Immature natural killer cell (primary cell): ENCODE results near the gene BUD31. TPM values are rescaled to one million over a fixed set of nuclear protein-coding genes. Genes with fewer than 3 reads are reported as not detected.
"Not testable (repeated sequence)": the region's sequence is repeated elsewhere in the genome, so short reads cannot be mapped to it uniquely, and the experiment has no call there.

Experiments
- DNase-seq, 3 donors: peaks; one replicate each; pipeline ENCODE4 v3.0.0; 2022; ENCODE audit warnings: mixed read lengths in 1 of 3
- H3K27ac Mint-ChIP-seq, 6 donors: one replicate each; pipeline ENCODE4 v1.8.0; 2020; ENCODE audit warnings: mixed read lengths in 6 of 6, mild to moderate bottlenecking in 5 of 6, inconsistent platforms in 4 of 6, moderate library complexity in 3 of 6
- H3K27me3 Mint-ChIP-seq, 3 donors: one replicate each; pipeline ENCODE4 v1.8.0; 2020 to 2021; ENCODE audit warnings: low read depth in 3 of 3, mild to moderate bottlenecking in 3 of 3, mixed read lengths in 3 of 3, moderate library complexity in 3 of 3, inconsistent platforms in 1 of 3
- H3K36me3 Mint-ChIP-seq, 3 donors: one replicate each; pipeline ENCODE4 v1.8.0; 2020; ENCODE audit warnings: mixed read lengths in 3 of 3, inconsistent platforms in 2 of 3, mild to moderate bottlenecking in 2 of 3
- H3K4me1 Mint-ChIP-seq, 2 donors: one replicate each; pipeline ENCODE4 v1.8.0; 2020; ENCODE audit warnings: inconsistent platforms in 2 of 2, mild to moderate bottlenecking in 2 of 2, mixed read lengths in 2 of 2, moderate library complexity in 1 of 2
- H3K4me3 Mint-ChIP-seq, 5 donors: one replicate each; pipeline ENCODE4 v1.8.0; 2020; ENCODE audit warnings: mild to moderate bottlenecking in 5 of 5, mixed read lengths in 5 of 5, inconsistent platforms in 3 of 5, moderate library complexity in 3 of 5
- H3K9me3 Mint-ChIP-seq, 6 donors: one replicate each; pipeline ENCODE4 v1.8.0; 2020; ENCODE audit warnings: mild to moderate bottlenecking in 6 of 6, mixed read lengths in 6 of 6, inconsistent platforms in 4 of 6, moderate library complexity in 3 of 6
- polyA plus RNA-seq, 3 donors: library from polyadenylated mRNA; unstranded; fragments of 300-500 nt; fragmentation: Illumina TruSeq; gene quantifications; one replicate each; pipeline ENCODE4 v1.2.3, GENCODE V29; 2021

Gene BUD31
- polyA plus RNA-seq, 3 donors from 2014 or later = 265 to 362 (median 279) TPM

DNA sequence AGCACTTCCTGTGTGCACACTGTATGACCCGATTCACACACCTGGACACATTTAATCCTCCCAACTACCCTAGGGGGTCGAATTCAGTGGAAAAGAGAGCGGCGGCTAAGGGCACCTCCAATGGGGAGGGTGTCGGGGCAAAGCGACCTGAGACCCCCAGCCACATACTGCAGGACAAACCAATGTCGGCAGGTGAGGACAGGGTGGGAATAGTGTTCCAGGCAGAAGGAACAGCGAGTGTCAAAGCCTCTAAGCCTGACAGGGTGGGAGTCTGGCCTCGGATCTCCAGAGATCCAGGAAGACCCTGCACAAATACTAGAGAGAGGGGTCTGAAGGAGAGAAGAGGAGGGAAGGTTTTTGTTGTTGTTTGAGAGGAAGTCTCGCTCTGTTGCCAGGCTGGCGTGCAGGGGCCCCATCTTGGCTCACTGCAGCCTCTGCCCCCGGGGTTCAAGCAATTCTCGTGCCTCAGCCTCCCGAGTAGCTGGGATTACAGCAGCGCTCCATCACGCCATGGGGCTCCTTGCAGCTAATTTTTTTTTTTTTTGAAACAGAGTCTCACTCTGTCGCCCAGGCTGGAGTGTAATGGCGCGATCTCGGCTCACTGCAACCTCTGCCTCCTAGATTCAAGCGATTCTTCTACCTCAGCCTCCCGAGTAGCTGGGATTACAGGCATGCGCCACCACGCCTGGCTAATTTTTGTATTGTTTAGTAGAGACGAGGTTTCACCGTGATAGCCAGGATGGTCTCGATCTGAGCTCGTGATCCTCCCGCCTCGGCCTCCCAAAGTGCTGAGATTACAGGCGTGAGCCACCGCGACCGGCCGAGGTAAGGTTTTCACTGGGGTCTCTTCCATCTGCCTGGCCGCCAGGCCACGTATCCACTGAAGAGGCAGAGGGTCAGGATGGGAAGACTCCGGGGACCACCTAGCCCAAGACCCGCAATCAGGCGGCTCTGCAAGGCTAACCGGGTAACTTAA lies 35.4 kb upstream of the BUD31 start:
- Mint-ChIP-seq H3K4me1 (peaks cover 16 to 19% of the 10 kb centered on the region in 2 donors), H3K36me3 (peaks cover 0 to 3% (median 0%) of the 10 kb centered on the region in 3 donors), H3K27me3 (peaks cover 0 to 1% (median 0%) of the 10 kb centered on the region in 3 donors), H3K9me3 (no peaks in the 10 kb centered on the region), H3K4me3 (peak overlapping the region; percentile 70 to 83 (median 81)), H3K27ac (peak overlapping the region; percentile 40 to 85 (median 80))
- DNase-seq = no peak

DNA sequence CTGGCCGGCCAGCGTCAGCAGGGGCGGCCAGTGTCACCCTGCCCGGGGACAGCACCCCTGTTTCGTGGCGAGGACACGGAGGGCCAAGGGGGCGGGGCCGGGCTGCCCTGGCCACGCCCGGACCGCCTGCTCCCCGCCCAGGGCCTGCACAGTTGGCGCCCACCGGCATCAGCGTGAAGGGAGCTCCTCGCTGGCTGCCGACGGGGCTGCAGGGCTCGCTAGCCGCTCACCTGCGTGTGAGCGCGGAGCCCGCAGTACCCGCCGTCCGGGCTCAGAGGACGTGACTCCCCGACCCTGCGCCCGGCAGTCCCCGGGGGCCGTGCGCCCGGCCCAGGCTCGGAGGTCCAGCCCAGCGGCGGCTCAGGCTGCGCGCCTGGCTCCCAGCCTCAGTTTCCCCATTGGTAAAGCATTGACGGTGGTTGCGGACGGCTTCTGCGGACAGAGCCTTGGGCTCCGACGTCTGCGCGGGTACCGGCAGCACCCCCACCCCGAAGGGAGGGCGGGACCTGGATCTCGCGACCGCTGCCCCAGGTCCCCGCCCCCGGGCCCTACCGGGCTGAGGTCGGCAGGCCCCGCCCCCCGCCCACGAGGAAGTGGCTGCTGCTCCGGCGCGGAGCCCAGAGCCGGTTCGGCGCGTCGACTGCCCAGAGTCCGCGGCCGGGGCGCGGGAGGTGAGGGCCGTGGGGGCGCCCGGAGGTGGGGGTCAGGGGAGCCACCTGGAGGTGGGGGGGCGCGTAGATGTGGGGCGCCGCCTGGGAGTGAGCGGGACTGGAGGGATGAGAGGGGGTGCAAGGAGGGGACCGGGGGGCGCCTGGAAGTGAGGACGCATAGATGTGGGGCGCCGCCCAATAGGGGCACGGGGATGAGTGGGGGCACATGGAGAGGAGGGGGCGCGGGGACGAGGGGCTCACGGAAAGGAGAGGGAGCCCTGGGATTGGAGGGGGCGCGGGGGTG lies 34.4 kb upstream of the BUD31 start, which contains the start of gene ARPC1B:
TSS of gene ARPC1B (plus strand) at position 620 of the 954 bp plus-strand sequence. CDS start 10,985 bp downstream, outside the sequence.
- H3K4me1 Mint-ChIP-seq = peaks cover 23 to 25% of the 10 kb centered on the region in 2 donors
- H3K27ac Mint-ChIP-seq = peak within 1 kb of the TSS; percentile 40 to 88 (median 82)
- peak within 1 kb of the TSS; percentile 70 to 83 (median 81) for H3K4me3 Mint-ChIP-seq
- peaks cover 0 to 3% (median 0%) of the 10 kb centered on the region in 3 donors for H3K27me3 Mint-ChIP-seq
- peak; percentile 75 to 82 (median 81) for DNase-seq
- H3K36me3 Mint-ChIP-seq = peaks cover 0 to 7% (median 4%) of the 10 kb centered on the region in 3 donors
- no peaks in the 10 kb centered on the region for H3K9me3 Mint-ChIP-seq

DNA sequence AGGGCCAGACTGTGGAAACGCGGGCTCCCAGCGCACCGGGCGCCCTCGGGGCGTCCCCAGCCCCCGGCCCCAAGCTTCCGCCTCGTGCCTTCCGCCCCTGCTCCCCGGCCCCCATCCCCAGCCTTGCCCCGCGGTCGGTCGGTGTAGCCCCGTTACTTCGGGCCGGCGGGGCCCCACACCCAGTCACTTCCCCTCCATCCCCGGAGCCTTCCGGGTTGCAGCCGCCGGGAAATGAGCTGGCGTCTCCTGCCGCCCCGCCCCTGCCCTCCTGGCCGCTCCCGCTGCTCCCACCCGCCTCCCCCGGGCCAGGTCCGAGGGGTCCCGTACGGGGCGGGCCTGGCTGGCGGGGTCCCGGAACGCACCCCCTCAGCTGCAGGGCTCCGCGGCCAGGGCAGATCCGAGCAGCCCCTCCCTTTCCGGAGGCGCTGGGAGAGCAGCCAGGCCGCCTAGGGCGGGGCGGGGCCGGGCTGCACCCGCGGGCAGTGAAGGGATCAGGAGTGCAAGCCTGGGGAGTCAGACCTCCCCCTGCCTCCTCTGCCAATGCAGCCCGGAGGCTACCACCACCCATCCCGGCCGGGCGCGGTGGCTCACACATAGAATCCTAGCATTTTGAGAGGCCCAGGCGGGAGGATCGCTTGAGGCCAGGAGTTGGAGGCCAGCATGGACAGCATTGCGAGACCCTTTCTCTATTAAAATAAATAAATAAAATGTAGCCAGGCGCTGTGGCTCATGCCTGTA lies 33.5 kb upstream of the BUD31 start:
- H3K27me3 Mint-ChIP-seq = peaks cover 0 to 5% (median 3%) of the 10 kb centered on the region in 3 donors
- H3K4me3 Mint-ChIP-seq = peak overlapping the region; percentile 69 to 83 (median 73)
- DNase-seq = peak; percentile 55 to 57 (median 57)
- H3K9me3 Mint-ChIP-seq = no peaks in the 10 kb centered on the region
- peaks cover 31 to 33% of the 10 kb centered on the region in 2 donors for H3K4me1 Mint-ChIP-seq
- H3K36me3 Mint-ChIP-seq = peaks cover 0 to 7% (median 4%) of the 10 kb centered on the region in 3 donors
- H3K27ac Mint-ChIP-seq = peak overlapping the region in 5 of 6 donors; percentile 80 to 88 (median 82)

DNA sequence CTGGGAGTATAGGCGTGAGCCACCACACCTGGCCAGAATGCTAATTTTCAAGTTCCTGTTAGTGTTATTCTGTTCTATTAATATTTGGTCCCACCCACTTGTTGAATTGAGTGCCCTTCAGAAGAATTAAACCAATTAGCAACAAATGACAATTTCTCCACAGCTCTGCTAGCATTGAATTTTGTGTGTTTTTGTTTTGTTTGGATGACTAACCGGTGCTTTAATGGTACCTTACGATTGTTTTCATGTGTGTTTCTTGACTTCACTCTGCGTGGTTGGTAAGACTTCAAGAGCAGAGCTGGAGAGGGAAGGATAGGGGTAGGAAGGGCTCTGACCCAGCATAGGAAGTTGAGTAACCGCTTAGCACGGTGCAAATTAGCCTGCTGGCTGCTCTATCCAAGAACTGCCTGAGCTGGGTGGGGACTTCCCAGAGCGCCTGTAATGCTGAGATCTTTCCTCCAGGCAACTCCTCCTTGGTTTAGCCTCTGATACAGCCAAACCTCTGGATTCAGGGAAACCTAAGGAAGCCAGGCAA lies 29.7 kb upstream of the BUD31 start:
- Mint-ChIP-seq H3K4me1 (peaks cover 51 to 54% of the 10 kb centered on the region in 2 donors), H3K27me3 (peaks cover 0 to 7% (median 6%) of the 10 kb centered on the region in 3 donors), H3K4me3 (peak overlapping the region; percentile 69 to 89 (median 82)), H3K9me3 (no peaks in the 10 kb centered on the region), H3K27ac (peak overlapping the region; percentile 96 to 99 (median 98)), H3K36me3 (peaks cover 0 to 10% (median 8%) of the 10 kb centered on the region in 3 donors)
- DNase-seq = peak in 1 of 3 donors; percentile 29

DNA sequence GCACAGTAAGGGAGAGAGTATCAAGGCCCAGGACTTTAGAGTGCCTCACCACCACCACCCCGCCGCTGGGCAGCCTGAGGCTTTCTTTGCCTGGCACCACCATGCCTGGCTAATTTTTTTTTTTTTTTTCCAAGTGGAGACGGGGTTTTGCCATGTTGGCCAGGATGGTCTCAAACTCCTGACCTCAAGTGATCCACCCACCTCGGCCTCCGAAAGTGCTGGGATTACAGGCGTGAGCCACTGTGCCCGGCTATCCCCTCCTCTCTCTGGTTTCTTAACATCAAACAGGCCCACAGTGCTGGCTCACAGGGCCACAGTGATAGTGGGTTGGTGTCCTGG lies 29.1 kb upstream of the BUD31 start:
- peaks cover 0 to 10% (median 8%) of the 10 kb centered on the region in 3 donors for H3K36me3 Mint-ChIP-seq
- H3K9me3 Mint-ChIP-seq, H3K27me3 Mint-ChIP-seq: not testable (repeated sequence)
- peak overlapping the region; percentile 80 to 89 (median 84) for H3K4me3 Mint-ChIP-seq
- peak overlapping the region; percentile 96 to 99 (median 98) for H3K27ac Mint-ChIP-seq
- peak in 1 of 3 donors; percentile 22 for DNase-seq
- peaks cover 56 to 59% of the 10 kb centered on the region in 2 donors for H3K4me1 Mint-ChIP-seq

DNA sequence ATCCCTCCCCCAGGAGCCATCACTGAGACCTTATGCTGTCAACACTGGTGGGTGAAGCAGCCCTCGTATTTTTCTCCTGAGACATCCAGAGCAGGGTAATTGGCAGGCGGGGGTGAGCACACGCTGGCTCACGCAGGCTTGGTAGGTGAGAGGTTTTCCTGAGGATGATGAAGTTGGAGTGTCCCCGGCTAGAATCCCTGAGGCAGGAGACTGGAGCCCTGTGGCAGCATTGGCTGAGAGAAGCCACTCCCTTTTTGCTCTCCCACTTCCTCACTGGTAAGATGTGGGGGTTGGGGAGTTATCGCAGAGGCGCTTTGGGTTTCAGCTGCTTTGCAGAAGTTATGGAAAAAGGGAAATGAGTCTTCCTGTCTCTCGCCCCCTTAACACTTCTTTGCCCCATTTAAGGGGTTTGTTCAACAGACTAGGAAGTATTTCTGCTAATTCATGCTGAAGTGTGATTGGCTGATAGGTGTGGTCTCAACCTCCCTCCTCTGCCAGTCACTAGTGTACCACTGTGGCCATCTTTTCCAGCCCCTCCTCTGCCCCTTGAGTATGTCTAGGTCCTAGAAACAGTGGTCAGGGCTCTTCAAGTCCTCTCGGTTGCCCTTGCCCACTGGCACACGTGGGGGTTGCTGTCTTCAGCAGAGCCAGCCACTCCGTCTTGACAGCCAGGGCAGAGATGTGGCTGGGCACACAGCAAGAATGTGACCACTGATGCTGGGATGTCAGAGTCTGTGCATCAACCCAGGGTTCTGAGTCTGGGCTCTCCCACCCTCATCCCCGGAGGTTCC lies 28.5 kb upstream of the BUD31 start:
- Mint-ChIP-seq H3K36me3 (peaks cover 0 to 10% (median 8%) of the 10 kb centered on the region in 3 donors), H3K9me3 (no peaks in the 10 kb centered on the region), H3K27ac (peak overlapping the region; percentile 96 to 99 (median 98)), H3K4me3 (peak overlapping the region; percentile 80 to 89 (median 84)), H3K27me3 (peaks cover 0 to 7% (median 6%) of the 10 kb centered on the region in 3 donors), H3K4me1 (peaks cover 56 to 59% of the 10 kb centered on the region in 2 donors)
- peak; percentile 35 to 48 (median 37) for DNase-seq

DNA sequence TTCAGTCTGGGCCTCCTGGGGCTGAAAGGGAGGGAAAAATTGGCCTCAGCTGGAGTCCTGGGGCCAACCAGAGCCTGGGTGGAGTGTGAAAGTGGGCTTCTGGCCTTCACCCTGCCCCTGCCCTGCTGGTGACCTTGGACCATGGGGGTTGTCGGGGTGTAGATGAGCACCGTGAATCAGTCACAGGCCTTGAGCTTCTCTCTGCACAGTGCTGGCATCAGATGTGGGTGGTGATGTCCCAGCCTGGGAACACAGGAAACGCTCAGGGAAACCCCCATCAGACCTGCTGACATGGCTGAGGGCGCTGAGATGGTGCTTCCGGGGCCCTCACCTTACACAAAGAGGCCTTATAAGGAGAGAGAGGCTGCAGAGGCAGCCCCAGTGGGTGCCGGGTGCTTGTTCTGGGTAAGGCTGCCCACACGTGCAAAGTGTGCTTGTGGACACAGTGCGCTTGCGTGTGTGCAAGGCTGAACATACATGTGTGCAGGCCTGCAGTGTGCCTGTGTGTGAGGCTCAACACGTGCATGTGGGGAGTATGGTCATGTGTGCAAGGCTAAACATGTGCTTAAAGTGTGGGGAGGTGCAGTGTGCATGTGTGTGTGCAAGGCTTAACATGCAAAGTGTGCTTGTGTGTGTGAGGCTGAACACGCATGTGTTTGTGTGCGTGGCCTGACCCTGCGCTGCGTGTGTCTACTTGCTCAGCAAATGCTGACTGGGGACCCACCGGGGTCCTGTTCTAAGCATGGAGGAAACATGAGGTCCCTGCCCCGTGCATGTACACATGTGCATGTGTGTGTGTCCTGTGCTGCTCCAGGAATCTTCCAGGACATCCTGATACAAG lies 27.7 kb upstream of the BUD31 start:
- Mint-ChIP-seq H3K27me3 (peaks cover 0 to 7% (median 6%) of the 10 kb centered on the region in 3 donors), H3K36me3 (peaks cover 0 to 10% (median 8%) of the 10 kb centered on the region in 3 donors), H3K27ac (peak overlapping the region; percentile 96 to 99 (median 98)), H3K4me1 (peaks cover 56 to 65% of the 10 kb centered on the region in 2 donors), H3K4me3 (peak overlapping the region; percentile 80 to 89 (median 84)), H3K9me3 (no peaks in the 10 kb centered on the region)
- DNase-seq = peak; percentile 87 to 90 (median 89)

DNA sequence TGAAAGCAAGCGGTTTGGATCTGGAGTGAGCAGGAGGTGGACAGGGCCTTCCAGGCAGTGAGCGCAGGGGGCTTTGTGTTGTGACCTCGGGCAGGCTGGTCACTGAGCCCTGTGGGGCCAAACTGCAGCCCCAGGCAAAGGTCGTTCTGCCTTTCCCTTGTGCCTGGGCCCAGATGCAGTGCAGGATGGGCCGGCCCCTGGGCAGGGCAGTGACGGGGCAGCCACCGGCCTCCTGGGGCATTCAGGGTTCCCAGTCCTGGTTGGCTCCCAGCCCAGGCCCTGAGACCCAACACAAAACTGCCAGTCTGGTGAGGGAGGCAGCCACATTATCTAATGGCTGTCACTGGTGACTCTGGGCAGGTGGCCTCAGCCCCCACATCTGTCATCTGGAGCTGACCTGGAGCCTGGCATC lies 27.1 kb upstream of the BUD31 start:
- peaks cover 50 to 63% of the 10 kb centered on the region in 2 donors for H3K4me1 Mint-ChIP-seq
- H3K27ac Mint-ChIP-seq = peak overlapping the region; percentile 96 to 99 (median 98)
- peaks cover 0 to 7% (median 6%) of the 10 kb centered on the region in 3 donors for H3K27me3 Mint-ChIP-seq
- no peaks in the 10 kb centered on the region for H3K9me3 Mint-ChIP-seq
- no peak for DNase-seq
- peaks cover 0 to 13% (median 8%) of the 10 kb centered on the region in 3 donors for H3K36me3 Mint-ChIP-seq
- H3K4me3 Mint-ChIP-seq = peak overlapping the region; percentile 80 to 89 (median 84)

DNA sequence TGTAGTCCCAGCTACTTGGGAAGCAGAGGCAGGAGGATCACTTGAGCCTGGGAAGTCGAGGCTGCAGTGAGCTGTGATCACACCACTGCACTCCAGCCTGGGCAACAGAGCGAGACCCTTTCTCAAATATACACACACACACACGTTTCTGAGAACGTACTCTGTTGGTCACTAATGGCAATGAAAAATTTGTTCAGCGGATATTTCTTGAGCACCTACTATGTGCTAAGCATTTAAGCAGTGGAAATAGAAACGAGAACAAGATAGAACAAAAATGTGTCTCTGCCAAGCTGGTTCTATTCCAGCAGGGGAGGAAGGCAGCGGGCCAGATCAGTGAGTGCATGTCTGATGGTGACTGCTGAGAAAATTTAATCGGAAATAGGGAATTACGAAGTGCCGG lies 25.6 kb upstream of the BUD31 start:
- H3K4me3 Mint-ChIP-seq = peak overlapping the region in 1 of 5 donors; percentile 54
- DNase-seq = no peak
- peaks cover 45 to 59% of the 10 kb centered on the region in 2 donors for H3K4me1 Mint-ChIP-seq
- H3K36me3 Mint-ChIP-seq = peaks cover 0 to 16% (median 8%) of the 10 kb centered on the region in 3 donors
- peak overlapping the region; percentile 49 to 91 (median 80) for H3K27ac Mint-ChIP-seq
- H3K9me3 Mint-ChIP-seq = no peaks in the 10 kb centered on the region
- H3K27me3 Mint-ChIP-seq = peaks cover 0 to 7% (median 6%) of the 10 kb centered on the region in 3 donors

DNA sequence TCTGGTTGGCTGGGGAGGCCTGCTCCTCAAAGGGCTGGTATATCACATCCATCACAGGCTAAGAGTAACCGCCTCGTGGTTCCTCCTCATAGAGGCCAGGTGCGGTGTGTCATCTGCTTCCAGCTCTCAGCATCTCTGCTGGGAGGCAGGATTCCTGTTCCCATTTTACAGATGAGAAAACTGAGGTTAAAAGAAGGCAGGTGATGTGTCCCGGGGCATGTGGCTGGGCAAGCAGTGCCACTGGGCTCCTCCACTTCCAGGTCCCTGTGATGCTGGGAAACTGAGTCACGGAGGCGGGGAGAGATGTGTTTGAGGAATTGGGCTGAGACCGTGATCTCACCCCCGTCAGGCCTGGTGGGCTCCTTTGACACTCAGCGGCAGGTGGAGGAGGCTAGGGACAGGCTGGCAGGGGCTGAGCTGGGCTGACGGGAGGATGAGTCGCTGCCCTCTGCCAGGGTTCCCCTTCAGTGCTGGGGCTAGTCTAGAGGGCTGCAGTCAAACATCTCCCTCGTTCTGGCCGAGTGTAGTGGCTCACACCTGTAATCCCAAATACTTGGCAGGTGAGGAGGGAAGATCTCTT lies 24.9 kb upstream of the BUD31 start:
- peak overlapping the region; percentile 61 to 91 (median 76) for H3K27ac Mint-ChIP-seq
- H3K4me3 Mint-ChIP-seq = no peak overlapping the region
- H3K9me3 Mint-ChIP-seq = no peaks in the 10 kb centered on the region
- peaks cover 44 to 58% of the 10 kb centered on the region in 2 donors for H3K4me1 Mint-ChIP-seq
- peaks cover 0 to 7% (median 6%) of the 10 kb centered on the region in 3 donors for H3K27me3 Mint-ChIP-seq
- no peak for DNase-seq
- H3K36me3 Mint-ChIP-seq = peaks cover 0 to 20% (median 8%) of the 10 kb centered on the region in 3 donors

DNA sequence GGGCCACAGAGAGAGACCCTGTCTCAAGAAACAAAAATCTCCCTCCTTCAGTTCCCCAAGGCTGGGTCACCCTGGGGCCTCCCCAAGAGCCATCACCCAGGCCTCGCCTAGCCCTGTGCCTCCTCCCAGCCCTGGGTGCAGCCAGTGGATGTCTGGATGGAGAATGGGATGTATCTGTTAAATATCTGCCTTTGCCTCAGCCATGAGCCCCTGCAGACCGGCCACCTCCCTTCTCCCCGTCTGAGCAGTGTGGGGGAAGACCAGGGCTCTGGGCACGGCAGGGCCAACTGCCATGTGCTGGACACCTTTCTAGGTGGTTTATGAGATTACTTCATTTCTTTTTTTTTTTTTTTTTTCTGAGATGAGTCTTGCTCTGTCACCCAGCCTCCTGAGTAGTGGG lies 24.2 kb upstream of the BUD31 start:
- H3K36me3 Mint-ChIP-seq = peaks cover 0 to 16% (median 4%) of the 10 kb centered on the region in 3 donors

More for the DNA sequence above, 24.2 kb upstream of the BUD31 start:
- peaks cover 0 to 6% (median 5%) of the 10 kb centered on the region in 3 donors for H3K27me3 Mint-ChIP-seq
- no peaks in the 10 kb centered on the region for H3K9me3 Mint-ChIP-seq
- peak overlapping the region; percentile 56 to 91 (median 76) for H3K27ac Mint-ChIP-seq
- no peak overlapping the region for H3K4me3 Mint-ChIP-seq
- H3K4me1 Mint-ChIP-seq = peaks cover 38 to 51% of the 10 kb centered on the region in 2 donors
- no peak for DNase-seq
